GM19397 (cell line): ENCODE measurements around the gene BACE2.
"Not testable (repeated sequence)": the region's sequence is repeated elsewhere in the genome, so short reads cannot be mapped to it uniquely, and the experiment has no call there.

Experiments used
- ATAC-seq: cut with Tn5 transposase; IDR thresholded peaks from one replicate; pipeline ENCODE4 v1.9.1; 2021; ENCODE audit warnings: mild to moderate bottlenecking, moderate library complexity; ENCODE audit not compliant: unreplicated experiment

Gene BACE2

GRCh38 chr21:41235201-41235600 is 67.2 kb downstream of the BACE2 start:
- no peak for ATAC-seq

GRCh38 chr21:41236352-41236973 is 68.5 kb downstream of the BACE2 start:
- ATAC-seq: no peak

GRCh38 chr21:41238081-41238796 is 70.3 kb downstream of the BACE2 start:
- not testable (repeated sequence) for ATAC-seq

GRCh38 chr21:41240040-41240439 is 72.1 kb downstream of the BACE2 start:
- no peak for ATAC-seq

- no peak for ATAC-seq
Observed at GRCh38 chr21:41241341-41241740, 73.4 kb downstream of the BACE2 start.

- no peak for ATAC-seq
Observed at GRCh38 chr21:41242238-41242829, 74.4 kb downstream of the BACE2 start.

- ATAC-seq: no peak
Observed at GRCh38 chr21:41243107-41243506, 75.1 kb downstream of the BACE2 start.

- ATAC-seq: not testable (repeated sequence)
Observed at GRCh38 chr21:41244266-41244880, 76.4 kb downstream of the BACE2 start.

- no peak for ATAC-seq
Observed at GRCh38 chr21:41245509-41246135, 77.7 kb downstream of the BACE2 start.

GRCh38 chr21:41246808-41247207 is 78.8 kb downstream of the BACE2 start:
- ATAC-seq: no peak

GRCh38 chr21:41247561-41248545 is 79.9 kb downstream of the BACE2 start:
- ATAC-seq: no peak

- no peak for ATAC-seq
Observed at GRCh38 chr21:41249476-41249875, 81.5 kb downstream of the BACE2 start.

- no peak for ATAC-seq
Observed at GRCh38 chr21:41250519-41250918, 82.6 kb downstream of the BACE2 start.

- ATAC-seq: no peak
Observed at GRCh38 chr21:41251961-41252642, 84.1 kb downstream of the BACE2 start.

- no peak for ATAC-seq
Observed at GRCh38 chr21:41254090-41254700, 86.2 kb downstream of the BACE2 start.

- ATAC-seq: no peak
Observed at GRCh38 chr21:41255190-41255589, 87.2 kb downstream of the BACE2 start.

- ATAC-seq: not testable (repeated sequence)
Observed at GRCh38 chr21:41256231-41256630, 88.3 kb downstream of the BACE2 start.

GRCh38 chr21:41256771-41257702 is 89.1 kb downstream of the BACE2 start:
- ATAC-seq: no peak
